ENCODE data around the gene TBC1D19.

The TBC1D19 gene

GRCh38 chr4:26764231-26764630 is 180.3 kb downstream of the TBC1D19 start:
- ChIA-PET CTCF (interaction anchor here (0.6 to 1.0 kb wide), 2 partner anchors 11 to 223 kb away, joined by 3 read pairs; no protein-coding TSS in a partner anchor), POLR2A (no interaction called here)
- DNase-seq = no peak
- H3K4me3 ChIP-seq (ENCODE audit: control insufficient read depth in 1 of 7, extremely low read depth in 1 of 7, insufficient read depth in 4 of 7, low read depth in 2 of 7, low read length in 6 of 7) = no peak overlapping the region
- H3K9me3 ChIP-seq (ENCODE audit: control extremely low read depth in 1 of 5, control insufficient read depth in 4 of 5, insufficient read depth in 2 of 5, low read depth in 1 of 5, low read length in 4 of 5) = no peaks in the 10 kb centered on the region
- no CpG with 5 or more reads among the region's 1 CpG for WGBS (ENCODE audit: insufficient coverage)
- no peaks in the 10 kb centered on the region for H3K27me3 ChIP-seq (replicated peaks in 2 of 5; ENCODE audit: control insufficient read depth in 4 of 5, insufficient read depth in 5 of 5, low read length in 4 of 5)
- H3K27ac ChIP-seq (ENCODE audit: insufficient read depth in 1 of 2, low read depth in 1 of 2, low read length in 2 of 2, poor library complexity in 1 of 2, severe bottlenecking in 2 of 2) = no peak overlapping the region
- H3K36me3 ChIP-seq (ENCODE audit: control insufficient read depth in 4 of 4, insufficient read depth in 4 of 4, low read length in 3 of 4) = peaks cover 0 to 2% (median 0%) of the 10 kb centered on the region in 4 experiments
- H3K4me1 ChIP-seq (ENCODE audit: control extremely low read depth in 1 of 4, control insufficient read depth in 4 of 4, insufficient read depth in 4 of 4, low read length in 3 of 4) = peaks cover 4 to 39% (median 11%) of the 10 kb centered on the region in 4 experiments

GRCh38 chr4:26765515-26765914 is 181.6 kb downstream of the TBC1D19 start:
- no peaks in the 10 kb centered on the region for H3K9me3 ChIP-seq (ENCODE audit: control extremely low read depth in 1 of 5, control insufficient read depth in 4 of 5, insufficient read depth in 2 of 5, low read depth in 1 of 5, low read length in 4 of 5)
- no peak overlapping the region for H3K4me3 ChIP-seq (ENCODE audit: control insufficient read depth in 1 of 7, extremely low read depth in 1 of 7, insufficient read depth in 4 of 7, low read depth in 2 of 7, low read length in 6 of 7)
- peaks cover 4 to 39% (median 11%) of the 10 kb centered on the region in 4 experiments for H3K4me1 ChIP-seq (ENCODE audit: control extremely low read depth in 1 of 4, control insufficient read depth in 4 of 4, insufficient read depth in 4 of 4, low read length in 3 of 4)
- peak in 2 of 3 donors; percentile 64 to 78 for DNase-seq
- POLR2A ChIA-PET = no interaction called here
- WGBS (ENCODE audit: insufficient coverage) = 60% methylated on average over 2 of the region's 3 CpGs
- no peaks in the 10 kb centered on the region for H3K27me3 ChIP-seq (replicated peaks in 2 of 5; ENCODE audit: control insufficient read depth in 4 of 5, insufficient read depth in 5 of 5, low read length in 4 of 5)
- no peak overlapping the region for H3K27ac ChIP-seq (ENCODE audit: insufficient read depth in 1 of 2, low read depth in 1 of 2, low read length in 2 of 2, poor library complexity in 1 of 2, severe bottlenecking in 2 of 2)
- CTCF ChIA-PET = no interaction called here
- H3K36me3 ChIP-seq (ENCODE audit: control insufficient read depth in 4 of 4, insufficient read depth in 4 of 4, low read length in 3 of 4) = peaks cover 0 to 2% (median 0%) of the 10 kb centered on the region in 4 experiments

- WGBS (ENCODE audit: insufficient coverage) = no CpG with 5 or more reads among the region's 2 CpGs
- CTCF ChIA-PET = no interaction called here
- no peak for DNase-seq
- Histone ChIP-seq H3K27me3 (replicated peaks in 2 of 5; ENCODE audit: control insufficient read depth in 4 of 5, insufficient read depth in 5 of 5, low read length in 4 of 5) (no peaks in the 10 kb centered on the region), H3K4me3 (ENCODE audit: control insufficient read depth in 1 of 7, extremely low read depth in 1 of 7, insufficient read depth in 4 of 7, low read depth in 2 of 7, low read length in 6 of 7) (no peak overlapping the region), H3K36me3 (ENCODE audit: control insufficient read depth in 4 of 4, insufficient read depth in 4 of 4, low read length in 3 of 4) (peaks cover 0 to 2% (median under 1%) of the 10 kb centered on the region in 4 experiments), H3K27ac (ENCODE audit: insufficient read depth in 1 of 2, low read depth in 1 of 2, low read length in 2 of 2, poor library complexity in 1 of 2, severe bottlenecking in 2 of 2) (no peak overlapping the region), H3K4me1 (ENCODE audit: control extremely low read depth in 1 of 4, control insufficient read depth in 4 of 4, insufficient read depth in 4 of 4, low read length in 3 of 4) (peaks cover 4 to 39% (median 11%) of the 10 kb centered on the region in 4 experiments), H3K9me3 (ENCODE audit: control extremely low read depth in 1 of 5, control insufficient read depth in 4 of 5, insufficient read depth in 2 of 5, low read depth in 1 of 5, low read length in 4 of 5) (no peaks in the 10 kb centered on the region)
- POLR2A ChIA-PET = no interaction called here
These were observed 182.3 kb downstream of the TBC1D19 start for GRCh38 chr4:26766141-26766540.

GRCh38 chr4:26772096-26772873 is 188.4 kb downstream of the TBC1D19 start:
- Histone ChIP-seq H3K27ac (ENCODE audit: insufficient read depth in 1 of 2, low read depth in 1 of 2, low read length in 2 of 2, poor library complexity in 1 of 2, severe bottlenecking in 2 of 2) (no peak overlapping the region), H3K36me3 (ENCODE audit: control insufficient read depth in 4 of 4, insufficient read depth in 4 of 4, low read length in 3 of 4) (peaks cover 0 to 3% (median under 1%) of the 10 kb centered on the region in 4 experiments), H3K27me3 (replicated peaks in 2 of 5; ENCODE audit: control insufficient read depth in 4 of 5, insufficient read depth in 5 of 5, low read length in 4 of 5) (no peaks in the 10 kb centered on the region), H3K4me3 (ENCODE audit: control insufficient read depth in 1 of 7, extremely low read depth in 1 of 7, insufficient read depth in 4 of 7, low read depth in 2 of 7, low read length in 6 of 7) (no peak overlapping the region), H3K9me3 (ENCODE audit: control extremely low read depth in 1 of 5, control insufficient read depth in 4 of 5, insufficient read depth in 2 of 5, low read depth in 1 of 5, low read length in 4 of 5) (peaks cover 0 to 9% (median 2%) of the 10 kb centered on the region in 5 experiments), H3K4me1 (ENCODE audit: control extremely low read depth in 1 of 4, control insufficient read depth in 4 of 4, insufficient read depth in 4 of 4, low read length in 3 of 4) (no peaks in the 10 kb centered on the region)
- POLR2A ChIA-PET = no interaction called here
- no peak for DNase-seq
- 71% methylated on average over 1 of the region's 5 CpGs for WGBS (ENCODE audit: insufficient coverage)
- CTCF ChIA-PET = interaction anchor here (0.7 kb wide), 1 partner anchor 274 kb away, joined by 3 read pairs; no protein-coding TSS in a partner anchor

- peaks cover 7 to 28% (median 12%) of the 10 kb centered on the region in 4 experiments for H3K4me1 ChIP-seq (ENCODE audit: control extremely low read depth in 1 of 4, control insufficient read depth in 4 of 4, insufficient read depth in 4 of 4, low read length in 3 of 4)
- no CpG with 5 or more reads among the region's 2 CpGs for WGBS (ENCODE audit: insufficient coverage)
- H3K9me3 ChIP-seq (ENCODE audit: control extremely low read depth in 1 of 5, control insufficient read depth in 4 of 5, insufficient read depth in 2 of 5, low read depth in 1 of 5, low read length in 4 of 5) = peaks cover 0 to 3% (median under 1%) of the 10 kb centered on the region in 5 experiments
- ChIA-PET CTCF (no interaction called here), POLR2A (no interaction called here)
- no peak for DNase-seq
- H3K36me3 ChIP-seq (ENCODE audit: control insufficient read depth in 4 of 4, insufficient read depth in 4 of 4, low read length in 3 of 4) = no peaks in the 10 kb centered on the region
- H3K4me3 ChIP-seq (ENCODE audit: control insufficient read depth in 1 of 7, extremely low read depth in 1 of 7, insufficient read depth in 4 of 7, low read depth in 2 of 7, low read length in 6 of 7) = no peak overlapping the region
- no peak overlapping the region for H3K27ac ChIP-seq (ENCODE audit: insufficient read depth in 1 of 2, low read depth in 1 of 2, low read length in 2 of 2, poor library complexity in 1 of 2, severe bottlenecking in 2 of 2)
- H3K27me3 ChIP-seq (replicated peaks in 2 of 5; ENCODE audit: control insufficient read depth in 4 of 5, insufficient read depth in 5 of 5, low read length in 4 of 5) = no peaks in the 10 kb centered on the region
These were observed 195.3 kb downstream of the TBC1D19 start for GRCh38 chr4:26779224-26779623.

GRCh38 chr4:26779674-26780073 is 195.8 kb downstream of the TBC1D19 start:
- H3K4me3 ChIP-seq (ENCODE audit: control insufficient read depth in 1 of 7, extremely low read depth in 1 of 7, insufficient read depth in 4 of 7, low read depth in 2 of 7, low read length in 6 of 7) = no peak overlapping the region
- no peak for DNase-seq
- H3K9me3 ChIP-seq (ENCODE audit: control extremely low read depth in 1 of 5, control insufficient read depth in 4 of 5, insufficient read depth in 2 of 5, low read depth in 1 of 5, low read length in 4 of 5) = peaks cover 0 to 1% (median 0%) of the 10 kb centered on the region in 5 experiments
- POLR2A ChIA-PET = no interaction called here
- no peak overlapping the region for H3K27ac ChIP-seq (ENCODE audit: insufficient read depth in 1 of 2, low read depth in 1 of 2, low read length in 2 of 2, poor library complexity in 1 of 2, severe bottlenecking in 2 of 2)
- 100% methylated on average over 2 of the region's 2 CpGs for WGBS (ENCODE audit: insufficient coverage)
- no peaks in the 10 kb centered on the region for H3K27me3 ChIP-seq (replicated peaks in 2 of 5; ENCODE audit: control insufficient read depth in 4 of 5, insufficient read depth in 5 of 5, low read length in 4 of 5)
- CTCF ChIA-PET = interaction anchor here (1.3 kb wide), 1 partner anchor 56 kb away, joined by 3 read pairs; no protein-coding TSS in a partner anchor
- no peaks in the 10 kb centered on the region for H3K36me3 ChIP-seq (ENCODE audit: control insufficient read depth in 4 of 4, insufficient read depth in 4 of 4, low read length in 3 of 4)
- H3K4me1 ChIP-seq (ENCODE audit: control extremely low read depth in 1 of 4, control insufficient read depth in 4 of 4, insufficient read depth in 4 of 4, low read length in 3 of 4) = peaks cover 7 to 28% (median 12%) of the 10 kb centered on the region in 4 experiments

- Histone ChIP-seq H3K9me3 (ENCODE audit: control extremely low read depth in 1 of 5, control insufficient read depth in 4 of 5, insufficient read depth in 2 of 5, low read depth in 1 of 5, low read length in 4 of 5) (no peaks in the 10 kb centered on the region), H3K4me1 (ENCODE audit: control extremely low read depth in 1 of 4, control insufficient read depth in 4 of 4, insufficient read depth in 4 of 4, low read length in 3 of 4) (peaks cover 7 to 28% (median 12%) of the 10 kb centered on the region in 4 experiments), H3K27me3 (replicated peaks in 2 of 5; ENCODE audit: control insufficient read depth in 4 of 5, insufficient read depth in 5 of 5, low read length in 4 of 5) (no peaks in the 10 kb centered on the region), H3K4me3 (ENCODE audit: control insufficient read depth in 1 of 7, extremely low read depth in 1 of 7, insufficient read depth in 4 of 7, low read depth in 2 of 7, low read length in 6 of 7) (no peak overlapping the region), H3K27ac (ENCODE audit: insufficient read depth in 1 of 2, low read depth in 1 of 2, low read length in 2 of 2, poor library complexity in 1 of 2, severe bottlenecking in 2 of 2) (no peak overlapping the region), H3K36me3 (ENCODE audit: control insufficient read depth in 4 of 4, insufficient read depth in 4 of 4, low read length in 3 of 4) (no peaks in the 10 kb centered on the region)
- POLR2A ChIA-PET = no interaction called here
- CTCF ChIA-PET = interaction anchor here (1.3 kb wide), 1 partner anchor 57 kb away, joined by 3 read pairs; no protein-coding TSS in a partner anchor
- DNase-seq = peak in 2 of 3 donors; percentile 46 to 70
- WGBS (ENCODE audit: insufficient coverage) = no CpG with 5 or more reads among the region's 1 CpG
These were observed 196.7 kb downstream of the TBC1D19 start for GRCh38 chr4:26780539-26780938.
